Stimulated activated CD4-positive, alpha-beta T cell treated with anti-CD3 and anti-CD28 coated beads, Interleukin-15, amount 100 ng/mL, for 1 hour (primary cell): Measurements from ENCODE around the gene IL17B.

Source experiments
- DNase-seq, 2 donors: peaks; one replicate each; pipeline ENCODE4 v3.0.0-alpha.2; 2020; ENCODE audit warnings: low read depth in 1 of 2, low spot score in 1 of 2

Gene IL17B

GRCh38 chr5:149415066-149415967, 36.2 kb upstream of the IL17B start:
- no peak for DNase-seq

DNA sequence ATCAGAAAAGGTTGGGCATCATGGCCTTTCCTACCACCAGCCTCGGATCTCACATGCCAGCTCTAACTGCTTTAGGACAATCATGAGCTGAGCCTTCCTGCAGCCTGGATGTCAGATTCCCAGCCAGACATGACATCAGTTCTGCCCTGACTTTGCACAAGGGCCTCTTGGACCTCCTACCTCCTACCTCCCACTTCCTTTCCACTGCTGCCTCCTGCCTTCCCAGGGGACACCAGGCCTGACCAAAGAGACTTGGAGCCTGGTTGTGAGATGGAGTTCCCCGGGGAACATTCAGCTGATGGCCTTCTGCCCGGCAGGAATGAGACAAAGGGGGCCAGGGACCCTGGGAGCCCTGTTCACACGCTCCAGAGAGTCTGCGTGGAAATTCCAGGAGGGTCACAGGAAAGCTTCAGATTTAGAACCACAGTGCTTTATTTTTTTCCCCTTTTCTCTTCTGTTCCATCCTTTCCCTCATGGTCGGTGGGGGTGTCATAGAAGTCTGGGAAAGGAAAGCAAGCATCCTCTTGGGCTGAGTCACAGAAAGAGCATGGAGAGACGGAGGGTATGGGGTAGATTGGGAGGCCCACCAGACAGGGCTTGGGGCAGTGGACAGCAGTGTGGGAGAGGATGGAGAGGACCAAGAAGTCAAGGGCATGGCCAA, 35.4 kb upstream of the IL17B start:
- no peak for DNase-seq

GRCh38 chr5:149413477-149414210, 34.6 kb upstream of the IL17B start:
- DNase-seq, result no peak

GRCh38 chr5:149412783-149413476, 33.8 kb upstream of the IL17B start:
- no peak for DNase-seq

DNA sequence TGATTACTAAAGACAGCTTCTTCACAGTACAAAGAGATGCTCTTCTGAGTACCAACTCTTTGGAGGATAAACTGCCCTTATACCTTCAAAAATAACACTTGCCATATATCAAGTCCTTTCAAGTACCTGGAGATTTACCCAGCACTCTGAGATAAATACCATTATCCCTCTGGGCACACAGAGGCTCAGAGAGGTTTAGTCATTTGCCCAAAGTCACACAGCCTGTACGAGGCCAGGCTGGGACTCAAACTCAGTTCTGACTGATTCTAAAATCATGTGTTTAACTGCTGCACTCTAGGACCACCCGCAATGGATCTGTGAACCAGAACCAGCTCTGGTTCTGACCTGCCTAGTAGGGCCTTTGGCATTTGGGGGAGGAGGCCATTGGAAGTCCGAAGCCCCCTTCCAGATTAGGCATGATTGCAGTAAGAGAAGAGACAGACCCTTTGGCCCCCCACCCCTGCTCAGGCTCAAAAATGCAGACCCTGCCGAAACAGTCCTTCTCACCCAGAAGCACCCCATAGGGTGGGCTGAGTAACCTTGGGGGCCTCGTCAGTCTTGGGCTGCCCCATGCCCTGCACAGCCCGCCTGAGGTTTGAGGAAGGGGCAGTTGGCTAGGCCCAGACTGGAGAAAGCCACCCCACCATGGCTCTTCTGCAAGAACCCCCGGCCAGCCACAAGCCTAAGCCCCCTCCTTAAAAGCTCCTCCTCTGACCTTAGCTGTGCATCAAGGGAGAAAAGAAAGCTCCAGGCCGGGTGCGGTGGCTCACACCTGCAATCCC, 32.8 kb upstream of the IL17B start:
- no peak for DNase-seq

DNA sequence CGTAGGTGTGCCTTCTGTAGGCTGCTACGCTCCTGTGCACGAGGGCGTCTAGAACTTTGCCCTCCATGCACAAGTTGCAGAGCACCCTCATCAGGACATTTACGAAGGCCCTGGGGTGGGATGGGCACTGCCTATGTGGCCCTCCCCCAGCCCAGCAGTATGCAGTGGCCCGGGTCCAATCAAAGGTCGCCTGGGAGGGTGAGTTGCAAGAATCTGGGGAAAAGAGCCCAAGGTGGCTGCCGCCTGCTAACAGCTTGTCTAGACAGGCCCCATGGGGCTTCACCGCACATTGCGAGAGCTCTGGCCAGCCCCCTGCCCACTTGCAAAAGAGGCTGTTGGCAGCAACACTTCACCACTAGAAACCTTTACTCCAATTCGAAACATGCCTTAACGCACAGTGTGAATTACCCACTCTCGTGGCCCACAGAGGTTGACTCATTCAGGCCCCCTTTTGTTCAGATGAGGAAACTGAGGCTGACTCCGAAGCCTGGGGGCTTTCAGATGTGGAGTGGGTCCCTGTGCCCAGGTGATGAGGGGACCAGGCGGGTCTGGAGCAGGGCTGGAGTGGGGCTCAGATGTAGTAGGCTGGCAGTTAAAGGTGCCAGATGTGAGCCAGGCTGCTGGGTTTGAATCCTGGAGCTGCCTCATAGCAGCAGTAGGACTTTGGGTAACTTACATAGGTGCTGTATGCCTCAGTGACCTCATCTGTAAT, 31.8 kb upstream of the IL17B start:
- DNase-seq, result no peak

DNA sequence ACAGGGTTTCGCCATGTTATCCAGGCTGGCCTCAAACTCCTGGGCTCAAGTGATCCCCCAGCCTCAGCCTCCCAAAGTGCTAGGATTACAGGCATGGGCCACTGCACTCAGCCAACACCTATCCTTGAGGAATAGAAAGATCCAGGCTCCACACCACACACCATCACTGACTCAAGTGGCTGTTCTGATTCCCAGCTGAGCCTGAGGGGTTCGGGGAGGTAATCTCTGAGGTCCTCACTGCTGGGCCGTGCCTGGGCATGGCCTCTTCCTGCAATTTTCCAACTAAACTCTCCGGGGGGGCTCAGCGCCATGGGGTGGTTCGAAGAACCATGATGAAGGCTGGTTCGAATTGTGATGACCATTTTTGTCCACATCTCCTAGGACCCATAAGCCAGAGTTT, 31.0 kb upstream of the IL17B start:
- DNase-seq, result no peak

- DNase-seq, result no peak
Observed at GRCh38 chr5:149409268-149409948, 30.3 kb upstream of the IL17B start.

DNA sequence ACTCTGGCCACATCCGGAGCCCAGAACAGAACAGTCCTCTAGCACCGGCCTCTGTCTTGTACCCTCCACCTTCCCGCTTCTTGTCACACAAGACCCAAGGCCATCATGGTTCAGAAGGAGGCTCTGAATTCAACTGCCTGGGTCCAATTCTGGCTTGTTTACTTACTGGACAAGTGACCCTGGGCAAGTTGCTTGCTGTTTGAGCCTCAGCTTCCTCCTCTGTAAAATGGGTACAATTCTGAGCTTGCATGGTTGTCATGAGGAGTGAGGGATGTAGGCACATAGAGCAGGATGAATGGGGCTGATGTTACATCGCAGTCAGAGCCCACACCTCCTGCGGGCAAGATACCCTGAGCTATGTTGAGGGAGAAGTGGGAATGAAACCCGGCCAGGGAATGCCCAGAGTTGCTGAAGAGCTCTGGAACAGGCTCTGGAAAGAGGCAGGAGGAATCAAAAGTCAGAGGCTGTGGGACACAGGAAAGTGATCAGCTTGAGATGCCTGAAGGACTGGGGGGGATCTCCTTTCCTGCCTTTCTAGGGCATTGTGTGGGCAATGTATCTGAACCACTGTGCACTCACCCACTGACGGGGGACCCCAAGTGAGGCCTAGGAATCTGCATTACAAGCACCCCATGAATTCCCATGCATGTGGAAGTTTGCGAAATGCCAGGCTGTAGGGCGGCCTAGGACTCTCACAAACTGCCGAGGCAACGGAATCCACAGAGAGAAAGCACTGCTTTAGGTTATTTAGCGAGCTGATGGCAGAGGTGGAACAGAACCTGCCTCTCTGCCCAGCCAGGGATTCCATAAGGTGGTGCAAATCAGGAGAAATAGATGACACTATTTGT, 29.4 kb upstream of the IL17B start:
- DNase-seq, result no peak

GRCh38 chr5:149407323-149408251, 28.5 kb upstream of the IL17B start:
- no peak for DNase-seq

DNA sequence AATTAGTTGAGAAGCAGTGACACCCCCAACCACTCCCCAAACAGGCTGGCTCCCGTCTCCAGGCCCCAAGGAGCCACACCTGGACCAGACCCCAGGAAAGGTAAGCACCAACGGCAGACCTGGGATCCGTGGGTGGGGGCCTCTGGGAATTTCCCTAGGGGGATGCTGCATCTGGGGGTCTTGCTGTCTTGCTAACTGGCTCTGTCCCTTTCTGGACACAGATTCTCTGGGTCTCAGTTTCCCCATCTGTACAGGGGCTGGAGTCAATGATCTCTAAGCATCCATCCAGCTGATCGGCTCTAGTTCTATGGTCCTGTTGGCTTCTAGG, 27.9 kb upstream of the IL17B start:
- DNase-seq, result no peak

DNA sequence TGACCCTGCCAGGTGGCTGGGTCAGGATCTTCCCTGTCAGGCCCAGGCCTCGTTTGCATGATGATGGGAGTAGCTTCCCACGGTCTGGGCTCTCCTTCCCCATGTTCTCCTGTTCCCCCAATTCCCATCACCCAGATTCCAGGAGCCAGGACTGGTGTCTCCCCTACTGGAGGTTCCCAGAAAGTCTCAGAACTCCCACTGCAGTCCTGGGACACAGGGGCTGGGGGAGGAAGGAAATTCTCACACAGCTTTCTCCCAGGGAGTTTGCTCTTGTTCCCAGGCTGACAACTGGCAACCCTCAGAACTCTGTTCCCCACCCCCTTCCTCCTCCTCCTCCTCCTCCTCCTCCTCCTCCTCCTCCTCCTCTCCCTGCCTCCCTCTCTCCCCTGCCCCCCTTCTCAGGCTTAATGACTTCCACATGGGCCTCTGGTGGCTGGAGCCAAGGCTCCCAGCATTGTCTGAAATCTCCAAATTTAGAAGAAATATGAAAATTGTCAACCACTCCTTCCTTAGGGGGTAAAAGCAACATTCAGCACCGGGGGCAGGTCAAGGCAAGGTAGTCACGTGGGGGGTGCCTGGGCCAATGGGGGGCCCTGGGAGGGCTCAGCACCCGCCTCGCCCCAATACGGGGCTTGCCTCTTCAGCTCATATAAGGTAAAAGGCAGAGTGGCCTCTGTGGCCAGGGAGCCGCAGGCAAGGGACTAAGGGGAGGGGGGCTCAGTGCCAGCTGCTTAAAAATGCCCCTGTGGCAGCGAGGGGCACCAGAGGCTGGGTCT, 27.3 kb upstream of the IL17B start:
- no peak for DNase-seq

DNA sequence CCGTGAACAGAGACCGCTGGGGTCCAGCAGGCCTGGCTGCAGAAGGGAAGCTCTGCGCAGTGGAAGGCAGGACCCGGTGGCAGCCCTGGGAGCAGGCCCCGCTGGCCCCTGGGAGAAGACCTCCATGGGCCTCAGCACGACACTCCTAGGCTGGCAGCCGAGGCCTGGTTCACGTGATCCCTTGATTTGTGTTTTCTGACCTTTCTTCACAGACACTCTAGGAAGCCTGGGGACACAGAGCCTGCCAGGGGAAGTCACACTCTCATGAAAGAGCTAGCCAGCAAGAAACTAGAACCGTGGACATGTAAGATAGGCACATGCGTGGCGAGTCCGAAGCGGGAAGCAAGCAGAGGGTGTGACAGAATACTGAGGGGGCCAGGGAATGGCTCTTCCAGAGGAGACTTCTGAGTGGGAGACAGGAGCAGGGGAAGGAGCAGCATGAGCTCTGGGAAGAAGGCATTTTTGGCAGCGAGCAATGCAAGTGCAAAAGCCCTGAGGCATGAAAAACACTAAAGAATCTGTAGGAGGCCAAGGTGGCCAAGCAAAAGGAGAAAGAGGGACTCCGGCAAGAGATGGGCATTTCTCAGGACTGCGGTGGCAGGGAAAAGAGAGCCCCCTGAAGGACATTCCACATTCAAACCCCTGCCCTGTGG, 26.6 kb upstream of the IL17B start:
- no peak for DNase-seq

DNA sequence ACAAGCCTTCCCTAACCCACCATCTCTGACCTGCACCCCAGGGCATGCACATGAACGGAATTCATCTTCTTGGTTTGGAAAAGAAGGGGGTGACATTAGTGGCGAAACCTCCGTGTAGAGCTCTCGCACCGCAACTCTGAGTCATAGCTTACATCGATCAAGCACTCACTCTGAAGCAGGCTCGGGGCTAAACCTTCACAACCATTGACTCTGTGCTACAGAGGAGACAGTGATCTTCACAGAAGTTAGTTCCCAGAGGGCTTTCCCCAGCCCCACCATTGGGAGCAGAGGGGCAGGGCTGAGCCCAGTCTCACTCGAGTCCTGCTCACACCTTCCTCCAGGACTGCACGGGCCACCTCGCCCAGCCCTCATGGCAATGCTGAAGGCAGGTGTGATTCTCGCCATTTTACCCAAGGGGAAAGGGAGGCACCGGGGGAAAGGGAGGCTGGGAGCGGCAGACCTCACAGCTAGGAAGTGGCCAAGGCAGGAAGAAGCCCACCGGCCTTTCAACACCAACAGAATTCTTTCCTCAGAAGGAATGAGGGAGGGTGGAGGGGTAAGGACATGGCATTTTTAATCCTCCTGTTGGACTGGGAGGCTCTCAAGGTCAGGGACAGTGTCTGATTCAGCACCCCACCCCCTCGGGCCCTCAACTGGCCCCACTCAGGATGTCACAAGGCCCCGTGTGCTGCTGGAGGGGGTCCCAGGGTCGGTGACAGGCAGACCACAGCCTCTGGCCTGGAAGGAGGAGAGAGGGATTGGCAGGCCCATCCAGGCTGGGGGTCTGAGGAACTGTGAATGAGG, 25.9 kb upstream of the IL17B start:
- no peak for DNase-seq
